Gastroesophageal sphincter (tissue), 4 donors: ENCODE results near the gene ARGLU1. TPM values are rescaled to one million over a fixed set of nuclear protein-coding genes. Genes with fewer than 3 reads are reported as not detected.

Experiments
- ATAC-seq: fragments of 150-250 bp; one replicate; pipeline ENCODE4 v1.9.1; 2016; ENCODE audit warnings: mild to moderate bottlenecking, moderate library complexity
- H3K27ac ChIP-seq, 4 donors: fragments of 200-600 bp; sonication (generic) in 3 of 4; 1 replicate in 3 of 4; 2 replicates in 1 of 4; pipeline ENCODE4 v1.5.1; 2016 to 2019
- H3K27me3 ChIP-seq: fragments of 200-600 bp; sonication (generic); one replicate; pipeline ENCODE4 v1.5.1; 2019
- H3K36me3 ChIP-seq, 2 donors: fragments of 200-600 bp; sonication (generic); one replicate each; pipeline ENCODE4 v1.5.1; 2019; ENCODE audit warnings: control low read depth in 1 of 2
- H3K4me1 ChIP-seq, 3 donors: fragments of 200-600 bp; sonication (generic); 1 replicate in 2 of 3; 2 replicates in 1 of 3; pipeline ENCODE4 v1.5.1; 2016 to 2019; ENCODE audit warnings: control low read depth in 2 of 3
- H3K4me3 ChIP-seq, 2 donors: fragments of 200-600 bp; sonication (generic); one replicate each; pipeline ENCODE4 v1.5.1; 2019; ENCODE audit warnings: mild to moderate bottlenecking in 1 of 2, moderate library complexity in 1 of 2
- H3K9me3 ChIP-seq, 3 donors: fragments of 200-600 bp; sonication (generic); one replicate each; pipeline ENCODE4 v1.5.1; 2017 to 2019; ENCODE audit warnings: control low read depth in 2 of 3
- EP300 ChIP-seq: sonication (generic); formaldehyde crosslinking; IDR thresholded peaks from one replicate; pipeline ENCODE4 v1.6.1; 2017; ENCODE audit warnings: antibody characterized with exemption, mild to moderate bottlenecking
- POLR2A ChIP-seq, 2 donors: fragments of 450-650 bp; IDR thresholded peaks; one replicate each; pipeline ENCODE4 v1.6.1; 2017; ENCODE audit warnings: antibody characterized with exemption in 2 of 2, mild to moderate bottlenecking in 2 of 2, moderate library complexity in 1 of 2
- POLR2AphosphoS5 ChIP-seq: sonication (generic); formaldehyde crosslinking; IDR thresholded peaks from one replicate; pipeline ENCODE4 v1.6.1; 2017; ENCODE audit warnings: antibody characterized with exemption
- WGBS, 2 donors: methylation state at CpG; one replicate each; pipeline ENCODE4 v1.1.5; 2018; ENCODE audit warnings: low coverage in 1 of 2; 5-methylcytosine and 5-hydroxymethylcytosine counted together
- total RNA-seq, 4 donors: library from RNA; depleted of rRNA; stranded (reverse); fragments of >200 nt; gene quantifications; one replicate each; pipeline ENCODE4 v1.1.0, GENCODE V29; 2016
- TF ChIP-seq, protein P1 (sequence below), 4 experiments: fragments of 200-600 bp in 2 of 4; fragments of 450-650 bp in 2 of 4; sonication (generic) in 1 of 4; IDR thresholded peaks; one replicate each; pipeline ENCODE4 v1.5.1; 2017 to 2019; ENCODE audit warnings: antibody characterized with exemption in 4 of 4, mild to moderate bottlenecking in 2 of 4, moderate library complexity in 2 of 4

ARGLU1 gene
- total RNA-seq, 4 donors from 2014 or later = 25.5 to 140 (median 73.5) TPM

DNA sequence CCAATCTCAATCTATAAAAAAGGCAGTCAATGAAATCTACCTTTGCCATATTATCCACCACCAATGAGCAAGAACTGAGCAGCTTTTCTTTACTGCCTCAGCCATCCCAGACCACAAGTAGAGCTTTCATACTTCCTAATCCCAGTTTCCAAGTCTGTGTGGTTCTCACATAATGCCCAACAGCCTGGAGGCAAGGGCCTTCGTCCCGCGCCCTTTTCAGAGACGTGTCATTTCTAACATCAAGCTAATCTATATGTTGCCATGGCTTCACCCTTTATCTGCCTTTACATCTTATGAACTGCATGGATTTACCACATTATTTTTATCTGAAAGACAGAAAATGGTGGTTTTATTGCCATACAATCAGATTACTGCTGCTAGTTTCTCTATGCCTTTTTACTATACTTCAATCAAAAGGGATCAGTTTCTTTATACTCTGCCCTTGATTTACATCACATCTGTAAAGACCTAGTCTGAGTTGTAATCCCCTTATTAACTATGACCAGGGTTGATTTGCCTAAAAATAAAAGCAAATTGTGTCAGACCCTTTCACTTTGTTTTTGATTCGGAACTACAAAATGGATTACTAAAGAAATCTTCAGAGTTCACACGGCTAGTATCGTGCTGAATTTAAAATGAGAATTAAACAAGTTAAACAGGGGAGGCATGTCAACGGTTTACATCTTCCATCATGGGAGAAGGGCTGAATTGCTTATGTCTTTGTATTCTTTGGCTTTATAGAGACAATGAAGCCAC is 38.3 kb downstream of the ARGLU1 start:
- ATAC-seq = no peak
- Histone ChIP-seq H3K9me3 (no peaks in the 10 kb centered on the region), H3K27ac (peak overlapping the region in 1 of 4 donors; percentile 86), H3K4me1 (peaks cover 0 to 60% (median 0%) of the 10 kb centered on the region in 3 donors), H3K36me3 (no peaks in the 10 kb centered on the region), H3K27me3 (no peaks in the 10 kb centered on the region), H3K4me3 (no peak overlapping the region)
- TF ChIP-seq, protein P1, sequence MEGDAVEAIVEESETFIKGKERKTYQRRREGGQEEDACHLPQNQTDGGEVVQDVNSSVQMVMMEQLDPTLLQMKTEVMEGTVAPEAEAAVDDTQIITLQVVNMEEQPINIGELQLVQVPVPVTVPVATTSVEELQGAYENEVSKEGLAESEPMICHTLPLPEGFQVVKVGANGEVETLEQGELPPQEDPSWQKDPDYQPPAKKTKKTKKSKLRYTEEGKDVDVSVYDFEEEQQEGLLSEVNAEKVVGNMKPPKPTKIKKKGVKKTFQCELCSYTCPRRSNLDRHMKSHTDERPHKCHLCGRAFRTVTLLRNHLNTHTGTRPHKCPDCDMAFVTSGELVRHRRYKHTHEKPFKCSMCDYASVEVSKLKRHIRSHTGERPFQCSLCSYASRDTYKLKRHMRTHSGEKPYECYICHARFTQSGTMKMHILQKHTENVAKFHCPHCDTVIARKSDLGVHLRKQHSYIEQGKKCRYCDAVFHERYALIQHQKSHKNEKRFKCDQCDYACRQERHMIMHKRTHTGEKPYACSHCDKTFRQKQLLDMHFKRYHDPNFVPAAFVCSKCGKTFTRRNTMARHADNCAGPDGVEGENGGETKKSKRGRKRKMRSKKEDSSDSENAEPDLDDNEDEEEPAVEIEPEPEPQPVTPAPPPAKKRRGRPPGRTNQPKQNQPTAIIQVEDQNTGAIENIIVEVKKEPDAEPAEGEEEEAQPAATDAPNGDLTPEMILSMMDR (IDR thresholded peaks at IDR 0.05) = no peak
- TF ChIP-seq POLR2AphosphoS5 = no peak
- no peak for TF ChIP-seq EP300
- TF ChIP-seq POLR2A (IDR thresholded peaks at IDR 0.05) = no peak
- 70 to 83% methylated on average over 7 to 8 of the region's 8 CpGs for WGBS, 2 donors

DNA sequence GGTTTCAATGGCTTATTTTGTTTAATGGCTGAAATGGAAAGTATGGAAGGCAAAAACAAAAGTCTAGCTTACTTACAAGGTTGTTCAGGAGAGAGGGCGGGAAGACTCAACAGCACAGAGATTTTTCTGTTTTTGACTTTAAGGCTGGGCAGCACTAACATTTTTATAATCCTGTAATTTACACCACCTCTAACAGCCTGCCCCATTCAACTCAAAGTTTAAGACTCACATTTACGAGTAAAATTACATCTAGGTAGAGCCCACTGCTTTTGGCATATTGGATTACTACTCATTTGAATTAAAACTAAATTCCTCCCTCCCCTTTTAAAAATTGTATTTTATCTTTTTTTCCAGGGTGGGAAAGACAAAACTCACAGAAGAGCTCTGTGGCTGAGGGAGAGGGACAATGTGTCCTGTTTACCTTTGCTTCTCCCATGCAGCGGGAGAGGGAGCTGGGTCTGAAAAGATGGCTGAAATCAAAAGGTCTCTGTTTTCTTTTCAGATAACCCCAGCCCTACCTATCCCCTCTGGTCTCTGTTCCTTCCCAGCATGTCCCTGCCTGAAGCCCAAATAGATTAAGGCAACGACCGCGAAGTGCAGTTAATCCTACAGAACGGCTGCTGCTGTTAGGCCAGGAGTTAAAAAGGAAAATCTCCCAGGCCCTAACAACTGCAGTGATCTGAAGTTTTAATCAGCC is 39.1 kb downstream of the ARGLU1 start:
- no peak for TF ChIP-seq POLR2A (IDR thresholded peaks at IDR 0.05)
- TF ChIP-seq, protein P1 (IDR thresholded peaks at IDR 0.05) = no peak
- no peak for TF ChIP-seq EP300
- TF ChIP-seq POLR2AphosphoS5 = no peak
- H3K27ac ChIP-seq = no peak overlapping the region
- no peaks in the 10 kb centered on the region for H3K27me3 ChIP-seq
- no peak for ATAC-seq
- no peak overlapping the region for H3K4me3 ChIP-seq
- no peaks in the 10 kb centered on the region for H3K9me3 ChIP-seq
- WGBS, 2 donors = 81 to 87% methylated on average over 5 to 6 of the region's 7 CpGs
- peaks cover 0 to 54% (median 0%) of the 10 kb centered on the region in 3 donors for H3K4me1 ChIP-seq
- no peaks in the 10 kb centered on the region for H3K36me3 ChIP-seq

DNA sequence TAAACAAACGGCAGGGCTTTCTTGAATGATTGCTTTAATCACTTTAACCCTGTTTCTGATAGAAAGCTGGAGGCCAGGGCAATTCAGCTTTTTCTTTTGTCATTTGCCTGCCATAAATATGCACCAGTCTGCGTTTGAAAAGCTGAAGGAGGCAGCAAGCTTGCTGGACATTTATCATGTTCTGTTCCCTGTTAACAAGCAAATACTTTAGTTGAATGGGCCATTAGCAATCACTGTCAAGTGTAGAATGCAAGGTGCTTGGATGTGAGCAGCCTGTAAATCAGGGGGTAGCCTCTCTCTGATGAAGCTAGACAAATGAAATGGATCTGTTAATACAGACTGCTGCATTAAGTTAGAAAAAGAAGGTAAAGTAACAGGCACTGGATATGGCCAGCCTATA is 40.1 kb downstream of the ARGLU1 start:
- WGBS, 2 donors = 56 to 85% methylated on average over 2 of the region's 2 CpGs
- no peaks in the 10 kb centered on the region for H3K36me3 ChIP-seq
- H3K27me3 ChIP-seq = no peaks in the 10 kb centered on the region
- ATAC-seq = no peak
- TF ChIP-seq POLR2AphosphoS5 (no peak), EP300 (no peak), POLR2A (IDR thresholded peaks at IDR 0.05) (no peak)
- TF ChIP-seq, protein P1 (IDR thresholded peaks at IDR 0.05) = no peak
- no peak overlapping the region for H3K27ac ChIP-seq
- peaks cover 0 to 59% (median 0%) of the 10 kb centered on the region in 3 donors for H3K4me1 ChIP-seq
- no peak overlapping the region for H3K4me3 ChIP-seq
- no peaks in the 10 kb centered on the region for H3K9me3 ChIP-seq

GRCh38 chr13:106527445-106527801 is 40.5 kb downstream of the ARGLU1 start:
- H3K27ac ChIP-seq = no peak overlapping the region
- 67 to 88% methylated on average over 1 of the region's 1 CpG for WGBS, 2 donors
- H3K27me3 ChIP-seq = no peaks in the 10 kb centered on the region
- ATAC-seq = no peak
- H3K4me1 ChIP-seq = peaks cover 0 to 59% (median 0%) of the 10 kb centered on the region in 3 donors
- H3K4me3 ChIP-seq = no peak overlapping the region
- TF ChIP-seq EP300 (no peak), POLR2AphosphoS5 (no peak), POLR2A (IDR thresholded peaks at IDR 0.05) (no peak)
- TF ChIP-seq, protein P1 (IDR thresholded peaks at IDR 0.05) = no peak
- H3K9me3 ChIP-seq = no peaks in the 10 kb centered on the region
- H3K36me3 ChIP-seq = no peaks in the 10 kb centered on the region
